HG03571 (cell line): ENCODE measurements around the gene A3GALT2.
"Not testable (repeated sequence)": the region's sequence is repeated elsewhere in the genome, so short reads cannot be mapped to it uniquely, and the experiment has no call there.

Experiments
- ATAC-seq: cut with Tn5 transposase; IDR thresholded peaks from one replicate; pipeline ENCODE4 v1.9.1; 2021; ENCODE audit not compliant: unreplicated experiment

Gene A3GALT2

DNA sequence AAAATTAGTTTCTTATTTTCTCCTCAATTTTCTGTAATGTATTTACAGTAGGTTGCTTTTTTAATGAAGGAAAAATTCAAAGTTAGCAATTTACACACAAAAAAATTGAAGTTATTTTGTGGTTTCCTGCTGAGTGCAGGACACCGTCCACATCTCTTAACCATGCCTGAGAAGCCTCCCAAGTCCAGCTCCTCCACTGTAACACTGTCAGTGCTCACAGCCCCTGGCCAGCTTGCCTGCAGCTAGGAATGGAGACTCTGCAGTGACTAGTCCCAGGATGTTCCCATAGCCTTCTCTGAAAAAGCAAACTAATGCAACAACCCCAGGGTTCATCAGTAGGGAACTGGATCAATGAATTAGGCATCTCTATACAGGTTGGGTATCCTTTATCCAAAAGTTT lies 3.5 kb downstream of the A3GALT2 start:
- ATAC-seq, result no peak

DNA sequence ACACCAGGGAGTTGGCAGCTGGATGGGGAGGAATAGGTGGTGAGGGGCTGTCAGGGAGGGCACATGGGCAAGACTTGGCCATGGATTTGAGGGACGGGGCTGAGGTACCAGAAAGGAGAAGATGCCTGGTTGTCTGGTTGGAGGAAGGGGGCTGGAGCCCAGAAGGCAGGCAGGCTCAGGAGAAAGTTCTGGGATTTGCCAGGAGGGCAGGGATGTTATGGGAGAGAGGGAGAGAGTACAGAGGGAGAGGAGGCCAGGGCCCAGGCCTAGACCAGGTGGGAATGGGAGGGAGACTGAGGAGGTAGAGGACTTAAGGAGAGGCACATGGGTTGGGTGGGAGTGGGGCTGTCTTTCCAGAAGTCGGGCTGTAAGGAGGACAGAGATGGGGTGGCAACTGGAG lies 4.3 kb downstream of the A3GALT2 start:
- no peak for ATAC-seq

DNA sequence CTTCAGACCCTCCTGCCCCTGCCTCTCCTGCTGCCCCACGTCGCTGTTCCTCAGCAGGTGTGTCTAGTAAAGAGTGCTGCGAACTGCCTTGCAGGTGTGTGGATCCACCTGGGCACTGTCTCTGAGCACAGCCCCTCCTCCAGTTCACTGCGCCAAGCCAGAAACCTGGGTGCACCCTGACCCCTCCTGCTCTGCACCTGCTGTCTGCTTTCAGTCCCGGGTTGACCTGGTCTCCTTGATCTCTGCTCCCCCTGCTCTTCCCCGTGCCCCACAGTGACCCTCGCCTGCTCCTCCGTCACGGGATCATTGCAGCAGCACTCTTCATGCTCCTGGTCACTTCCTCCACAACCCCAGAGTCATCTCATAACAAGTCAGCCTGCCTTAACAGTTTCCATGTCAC lies 6.5 kb downstream of the A3GALT2 start:
- no peak for ATAC-seq

DNA sequence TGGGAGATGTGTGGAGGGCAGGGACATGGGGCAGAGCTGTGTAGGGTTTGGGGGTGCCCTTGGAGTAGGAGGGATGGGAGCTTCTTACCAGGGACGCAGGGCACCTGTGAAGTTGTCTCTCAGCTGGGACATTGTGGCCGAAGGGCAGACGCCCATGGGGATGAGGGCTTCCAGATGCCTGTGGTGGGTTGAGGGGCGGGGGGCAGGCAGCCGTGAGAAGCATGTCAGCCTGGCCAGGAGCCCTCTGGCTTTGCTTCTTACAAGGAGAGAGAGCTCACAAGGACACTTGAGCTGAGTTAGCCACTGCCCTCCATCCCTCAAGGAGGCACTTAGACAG lies 8.5 kb downstream of the A3GALT2 start:
- ATAC-seq, result no peak

DNA sequence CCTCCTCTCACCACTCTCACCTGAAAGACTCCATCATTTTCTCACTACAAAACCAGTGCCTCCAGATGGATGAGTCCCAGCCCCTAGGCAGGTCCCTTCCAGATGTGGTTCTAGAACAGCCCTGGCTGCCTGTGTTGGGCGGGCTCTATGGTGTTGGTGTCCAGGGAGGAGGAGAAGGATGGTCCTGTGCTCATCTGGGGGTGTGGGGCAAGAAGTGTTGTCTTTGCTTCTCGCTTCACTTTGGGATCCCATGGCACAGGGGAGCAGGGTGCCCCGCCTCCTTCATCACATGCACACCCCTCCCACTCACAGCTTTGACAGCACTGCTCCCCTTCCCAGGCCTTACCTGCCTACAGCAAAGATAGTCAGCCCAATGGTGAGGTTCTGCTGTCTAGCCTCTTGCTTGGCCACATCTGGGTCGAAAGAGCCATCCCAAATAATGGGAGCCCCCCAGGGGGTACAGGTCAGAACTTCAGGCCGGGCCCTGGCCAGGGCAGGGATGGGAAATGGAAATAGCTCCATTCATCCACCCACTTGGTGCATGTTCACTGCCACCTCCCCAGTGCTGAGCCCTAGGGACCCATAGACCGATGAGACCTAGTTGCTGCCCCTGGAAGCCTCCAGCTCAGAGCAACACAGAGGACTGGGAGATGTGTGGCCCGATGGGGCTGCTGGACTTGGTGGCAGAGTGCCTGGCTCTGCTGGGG lies 9.0 kb downstream of the A3GALT2 start:
- ATAC-seq, result no peak

DNA sequence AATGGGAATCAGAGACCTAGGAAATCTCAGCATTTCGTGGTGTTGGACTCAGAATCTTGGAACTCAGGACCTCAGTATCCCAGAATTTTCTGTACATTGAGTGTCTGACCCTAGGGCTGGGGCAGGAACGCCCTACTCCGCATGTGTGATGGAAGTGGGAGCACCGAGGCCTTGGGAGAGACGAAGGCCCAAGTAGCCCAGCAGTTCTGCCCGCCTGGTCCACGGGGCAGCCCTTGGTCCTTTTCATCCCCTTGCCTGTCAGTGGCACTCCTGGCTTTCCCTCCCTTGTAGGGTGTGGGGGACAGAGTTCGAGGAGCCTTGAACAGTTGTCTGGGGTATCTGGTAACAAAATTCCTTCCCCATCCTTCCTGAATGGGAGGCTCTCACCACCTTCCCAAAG lies 10.2 kb downstream of the A3GALT2 start:
- ATAC-seq, result no peak

DNA sequence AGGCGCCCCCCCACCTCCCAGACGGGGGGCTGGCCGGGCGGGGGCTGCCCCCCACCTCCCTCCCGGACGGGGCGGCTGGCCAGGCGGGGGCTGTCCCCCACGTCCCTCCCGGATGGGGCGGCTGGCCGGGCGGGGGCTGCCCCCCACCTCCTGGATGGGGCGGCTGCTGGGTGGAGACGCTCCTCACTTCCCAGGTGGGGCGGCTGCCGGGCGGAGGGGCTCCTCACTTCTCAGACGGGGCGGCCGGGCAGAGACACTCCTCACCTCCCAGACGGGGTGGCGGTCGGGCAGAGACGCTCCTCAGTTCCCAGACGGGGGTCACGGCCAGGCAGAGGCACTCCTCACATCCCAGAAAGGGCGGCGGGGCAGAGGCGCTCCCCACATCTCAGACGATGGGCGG lies 11.5 kb downstream of the A3GALT2 start:
- ATAC-seq, result not testable (repeated sequence)

DNA sequence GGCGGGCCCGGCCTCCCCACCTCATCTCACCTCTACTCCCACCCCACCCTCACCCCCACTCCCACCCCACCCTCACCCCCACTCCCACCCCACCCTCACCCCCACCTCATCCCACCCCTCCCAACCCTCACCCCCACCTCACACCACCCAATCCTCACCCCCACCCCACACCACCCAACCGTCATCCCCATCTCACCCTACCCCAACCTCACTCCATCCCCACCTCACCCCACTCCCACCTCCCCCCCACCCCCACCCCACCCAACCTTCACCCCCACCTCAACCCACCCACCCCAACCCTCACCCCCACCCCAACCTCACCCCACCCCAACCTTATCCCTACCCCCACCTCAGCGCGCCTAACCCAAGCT lies 13.4 kb downstream of the A3GALT2 start:
- ATAC-seq, result no peak

DNA sequence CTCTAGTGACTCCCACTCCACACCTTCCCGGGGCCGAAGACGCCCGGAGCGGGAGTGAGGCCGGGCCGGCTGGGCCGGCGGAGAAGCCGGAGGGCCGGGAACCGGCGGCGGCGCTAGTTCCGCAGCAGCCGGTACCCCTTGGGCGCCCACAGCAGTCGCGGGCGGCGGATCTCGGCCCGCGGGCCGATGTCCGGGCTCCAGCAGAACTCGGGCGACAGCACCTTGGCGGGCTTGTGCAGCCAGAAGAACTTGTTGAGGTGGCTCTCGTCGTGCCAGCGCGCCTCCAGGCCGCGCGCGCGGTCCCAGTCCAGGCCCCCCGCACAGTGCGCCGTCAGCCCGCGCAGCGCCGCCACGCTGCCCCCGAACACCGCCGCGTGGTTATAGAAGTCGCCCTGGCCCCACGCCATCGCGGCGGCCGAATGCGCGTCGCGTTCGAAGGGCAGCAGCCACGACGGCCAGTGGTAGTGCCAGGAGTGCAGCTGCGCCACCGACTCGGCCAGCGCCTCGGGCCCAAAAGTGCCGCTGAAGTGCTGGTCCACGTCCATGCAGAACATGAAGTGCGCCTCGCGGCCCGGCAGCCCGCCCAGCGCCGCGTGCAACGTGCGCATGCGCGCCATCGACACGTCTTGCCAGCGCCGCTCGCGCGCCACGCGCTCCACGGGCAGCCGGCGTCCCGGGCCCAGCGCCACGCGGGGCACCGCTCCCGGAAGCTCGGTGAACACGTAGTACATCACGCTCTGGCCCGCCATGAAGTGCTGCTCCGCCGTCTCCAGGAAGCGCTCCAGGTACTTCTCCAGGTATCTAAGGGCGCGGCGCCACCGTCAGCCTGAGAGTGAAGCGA lies 14.0 kb downstream of the A3GALT2 start:
- no peak for ATAC-seq

DNA sequence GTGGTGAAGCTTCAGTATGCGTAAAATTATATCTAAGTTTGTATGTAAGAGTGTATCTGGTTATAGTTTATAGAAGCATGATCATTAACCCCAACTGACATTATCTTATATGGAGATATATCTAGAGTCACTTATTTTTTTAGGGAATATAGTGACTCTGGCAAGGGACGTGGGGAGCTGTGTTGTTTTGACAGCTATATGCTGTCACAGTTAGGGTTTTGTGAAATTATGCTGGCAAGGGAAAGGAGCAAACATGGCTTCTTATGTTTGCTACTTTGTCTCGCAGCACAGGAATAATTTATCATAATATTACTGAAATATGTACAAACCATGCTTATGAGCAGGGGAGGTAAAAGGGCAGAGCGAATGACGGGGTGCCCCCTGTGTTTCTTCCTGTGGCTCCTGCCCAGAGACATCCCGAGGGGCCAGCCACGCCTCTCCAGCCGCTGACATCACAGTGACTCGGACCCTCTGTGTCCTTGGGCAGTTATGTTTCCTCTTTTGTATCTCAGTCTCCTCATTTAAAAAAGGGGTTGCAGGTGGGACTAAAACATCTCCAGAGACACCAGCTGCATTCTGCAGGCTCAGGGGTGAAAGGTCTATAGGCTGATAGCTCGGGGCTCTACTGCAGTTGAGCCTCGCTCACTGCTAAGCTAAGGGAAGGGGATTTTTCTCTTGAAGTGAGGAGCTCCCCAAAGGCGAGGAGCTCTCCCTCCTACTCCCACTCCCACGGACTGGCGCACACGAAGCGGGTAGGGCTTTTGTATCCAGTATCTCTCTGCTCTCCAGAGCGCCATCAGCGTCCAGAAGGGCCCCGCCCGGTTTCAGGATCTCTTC lies 14.9 kb downstream of the A3GALT2 start:
- ATAC-seq, result no peak

DNA sequence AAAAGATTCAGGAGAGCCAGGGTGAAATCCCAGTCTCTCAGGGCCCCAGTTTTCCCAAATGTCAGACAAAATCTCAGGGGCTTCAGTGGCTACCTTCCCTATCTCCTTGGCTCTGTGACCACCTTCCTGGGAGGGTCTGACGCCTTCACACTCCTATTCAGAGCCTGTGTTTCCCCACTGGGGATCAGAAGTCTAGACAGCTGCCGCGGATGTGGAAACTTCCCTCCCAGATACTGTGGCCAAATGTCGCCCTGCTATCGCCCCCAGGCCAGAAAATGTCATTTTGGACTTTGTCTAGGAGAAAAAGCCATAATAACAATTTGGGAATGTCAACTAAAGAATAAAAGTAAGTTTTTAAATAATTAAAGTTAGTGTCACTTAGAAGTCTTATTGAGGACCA lies 15.9 kb downstream of the A3GALT2 start:
- ATAC-seq, result no peak

DNA sequence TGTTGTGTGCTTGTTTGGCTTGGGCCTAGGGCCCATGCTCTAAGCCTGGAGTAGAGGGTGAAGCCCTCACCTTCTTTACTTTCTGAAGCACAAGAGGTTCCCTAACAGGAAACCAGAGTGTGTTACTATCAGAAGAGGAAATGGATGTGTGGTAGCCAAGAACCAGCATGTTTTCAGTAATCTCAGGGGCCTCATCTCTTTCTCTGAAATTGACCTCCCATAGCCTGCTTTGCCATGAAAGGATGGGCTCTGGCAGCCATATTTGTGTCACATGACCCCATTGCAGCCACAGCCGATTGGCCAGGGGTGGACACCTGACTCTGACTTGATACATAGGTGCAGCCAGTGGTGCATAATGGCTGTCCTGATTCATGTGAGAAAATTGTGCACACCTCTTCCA lies 18.6 kb downstream of the A3GALT2 start:
- ATAC-seq, result no peak

DNA sequence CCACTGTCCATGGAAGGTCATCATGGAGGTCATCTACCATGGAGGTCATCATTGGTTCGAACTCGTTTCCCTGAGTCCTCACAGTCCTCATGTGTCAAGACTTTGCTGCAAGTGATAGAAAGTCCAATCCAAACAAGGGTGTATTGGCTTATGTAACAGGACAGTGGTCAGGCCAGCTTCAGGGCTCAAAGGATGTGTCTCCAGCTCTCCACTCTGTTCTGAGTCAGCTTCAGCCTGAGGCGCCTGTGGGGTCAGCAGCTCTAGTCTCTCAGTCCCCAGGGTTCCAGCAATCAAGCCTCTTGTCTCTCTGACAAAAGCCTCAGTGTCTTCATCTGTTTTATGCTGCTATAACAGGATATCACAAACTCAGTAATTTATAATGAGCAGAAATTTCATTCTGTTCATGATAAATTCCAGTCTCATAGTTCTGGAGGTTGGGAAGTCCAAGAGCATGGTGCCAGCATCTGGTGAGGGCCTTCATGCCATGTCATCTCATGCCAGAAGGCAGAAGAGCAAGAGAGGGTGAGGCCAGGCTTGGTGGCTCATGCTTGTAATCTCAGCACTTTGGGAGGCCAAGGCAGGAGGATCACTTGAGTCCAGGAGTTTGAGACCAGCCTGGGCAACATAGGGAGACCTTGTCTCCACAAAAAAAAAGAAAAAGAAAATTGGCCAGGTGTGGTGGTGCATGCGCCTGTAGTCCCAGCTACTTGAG lies 19.5 kb downstream of the A3GALT2 start:
- ATAC-seq, result no peak

DNA sequence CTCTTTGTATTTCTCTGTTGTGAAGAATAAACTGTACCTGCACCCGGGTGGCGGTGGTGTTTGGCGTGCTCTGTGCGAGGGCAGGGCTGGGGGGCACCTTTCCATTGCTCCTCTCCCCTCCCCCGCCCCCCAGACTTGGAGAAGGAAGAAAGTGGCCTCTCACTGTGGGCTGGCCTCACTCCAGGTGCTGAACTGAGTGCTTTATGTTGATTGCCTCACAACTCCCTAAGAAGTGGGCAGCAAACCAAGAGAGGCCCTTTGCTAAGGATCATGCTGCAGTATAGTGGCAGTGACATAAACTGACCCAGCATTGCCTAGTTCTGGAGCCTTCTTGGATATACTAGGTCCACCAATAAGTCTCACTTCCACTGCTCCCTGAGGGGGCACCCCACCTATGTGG lies 20.2 kb downstream of the A3GALT2 start:
- ATAC-seq, result no peak

DNA sequence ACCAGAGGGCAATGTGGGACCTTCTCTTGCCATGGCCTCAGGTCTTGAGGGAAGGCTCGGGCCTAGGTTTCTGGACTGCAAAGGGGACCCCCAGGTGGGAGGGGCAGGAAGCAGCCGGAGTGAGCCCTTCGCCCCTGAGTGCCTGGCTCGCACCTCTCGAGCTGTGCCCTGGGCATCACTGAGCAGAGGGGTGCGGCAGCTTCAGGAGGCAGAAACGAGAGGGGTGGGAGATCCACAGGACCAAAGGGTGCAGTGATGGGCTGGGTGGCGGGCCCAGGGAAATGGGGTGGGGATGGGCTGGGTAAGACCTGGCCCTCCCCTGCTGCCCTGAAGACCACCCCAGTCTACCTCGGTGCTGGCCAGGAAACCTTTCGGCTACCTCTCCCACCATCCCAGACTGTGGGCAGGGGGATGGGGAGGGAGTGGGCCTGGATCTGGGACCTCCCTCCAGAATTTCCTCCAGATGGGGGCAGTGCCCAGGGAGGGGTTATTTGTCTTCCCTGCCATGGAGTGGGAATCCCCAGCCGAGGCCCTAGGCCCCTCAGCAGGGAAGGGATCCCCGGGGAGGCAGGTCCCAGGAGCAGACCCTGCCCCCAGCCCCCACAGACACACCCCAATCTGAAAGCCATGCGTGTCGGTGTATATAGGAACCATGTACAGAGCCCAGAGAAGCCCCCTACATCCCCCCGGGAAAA lies 21.3 kb downstream of the A3GALT2 start:
- no peak for ATAC-seq

DNA sequence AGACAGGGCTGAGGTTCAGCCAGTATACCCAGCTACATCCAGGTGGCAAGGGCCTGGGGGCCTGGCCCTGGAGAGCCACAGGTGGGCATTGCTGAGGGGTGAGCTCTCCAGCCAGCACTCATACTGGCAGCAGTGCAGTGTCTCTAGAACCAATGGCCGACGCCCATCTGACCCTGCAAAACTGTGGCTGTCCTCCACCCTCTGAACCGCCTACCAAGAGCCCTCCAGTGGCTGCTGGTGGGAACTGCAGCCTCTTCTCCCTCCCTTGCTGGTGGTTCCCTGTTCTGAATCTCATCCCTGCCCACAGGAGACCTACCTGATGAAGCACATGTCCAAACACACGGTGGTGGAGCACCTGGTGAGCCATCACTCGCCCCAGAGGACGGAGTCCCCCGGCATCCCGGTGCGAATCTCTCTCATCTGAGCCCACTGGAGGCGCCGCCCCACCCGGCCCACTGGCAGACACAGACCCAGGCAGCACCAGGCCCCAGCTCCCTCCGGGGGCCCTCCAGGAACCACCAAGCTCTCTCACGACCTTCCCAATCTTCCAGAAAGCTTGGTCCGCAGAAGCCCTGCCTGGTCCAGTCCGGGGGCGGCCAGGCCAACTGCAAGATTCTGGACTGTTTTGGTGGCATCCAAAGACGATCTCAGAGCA lies 22.1 kb downstream of the A3GALT2 start:
- ATAC-seq, result no peak

DNA sequence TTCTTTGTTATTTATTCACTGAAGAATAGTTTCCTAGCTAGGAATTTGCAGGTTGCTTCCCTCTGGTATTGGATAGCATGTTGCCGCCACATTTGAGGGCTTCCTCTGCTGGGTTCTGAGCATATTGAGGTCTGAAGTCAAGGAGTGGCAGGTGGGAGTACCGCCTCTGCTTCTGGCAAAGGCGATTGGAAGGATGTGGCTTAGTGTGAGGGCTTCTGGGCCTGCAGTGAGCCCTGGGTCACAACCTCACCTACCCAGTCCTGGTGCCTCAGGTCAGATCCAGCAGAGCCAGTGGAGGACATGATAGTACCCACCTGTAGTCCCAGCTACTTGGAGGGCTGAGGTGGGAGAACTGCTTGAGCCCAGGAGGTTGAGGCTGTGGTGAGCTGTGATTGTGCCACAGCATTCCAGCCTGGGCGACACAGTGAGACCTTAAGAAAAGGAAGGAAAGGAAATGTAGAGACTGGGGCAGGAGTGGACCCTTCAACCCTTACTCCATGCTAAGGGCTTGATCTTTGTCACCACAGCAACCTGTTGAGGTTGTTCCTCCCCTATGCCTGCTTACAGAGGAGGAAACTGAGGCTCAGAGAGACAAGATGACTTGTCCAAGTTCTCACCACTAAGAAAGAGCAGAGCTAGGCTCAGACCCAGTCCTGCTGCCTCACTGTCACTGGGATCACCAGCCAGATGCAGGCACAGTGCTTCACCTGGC lies 22.8 kb downstream of the A3GALT2 start:
- no peak for ATAC-seq

DNA sequence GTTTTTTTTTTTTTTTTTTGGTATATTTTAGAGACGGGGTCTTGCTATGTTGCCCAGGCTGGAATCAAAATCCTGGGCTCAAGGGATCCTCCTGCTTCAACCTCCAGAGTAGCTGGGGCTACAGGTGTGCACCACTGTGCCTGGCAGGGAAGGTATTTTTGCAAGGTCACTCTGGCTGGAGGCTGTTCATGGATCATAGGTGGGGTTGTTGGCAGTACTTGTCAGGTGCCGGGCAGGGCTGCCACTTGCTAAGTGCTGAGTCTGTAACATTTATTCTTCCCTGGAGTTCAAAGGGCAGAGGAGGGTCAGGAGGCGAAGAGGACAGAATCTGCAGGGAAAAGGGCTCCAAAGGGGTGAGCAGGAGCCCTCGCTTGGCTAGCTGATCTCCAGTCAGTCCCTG lies 24.1 kb downstream of the A3GALT2 start:
- ATAC-seq, result no peak

DNA sequence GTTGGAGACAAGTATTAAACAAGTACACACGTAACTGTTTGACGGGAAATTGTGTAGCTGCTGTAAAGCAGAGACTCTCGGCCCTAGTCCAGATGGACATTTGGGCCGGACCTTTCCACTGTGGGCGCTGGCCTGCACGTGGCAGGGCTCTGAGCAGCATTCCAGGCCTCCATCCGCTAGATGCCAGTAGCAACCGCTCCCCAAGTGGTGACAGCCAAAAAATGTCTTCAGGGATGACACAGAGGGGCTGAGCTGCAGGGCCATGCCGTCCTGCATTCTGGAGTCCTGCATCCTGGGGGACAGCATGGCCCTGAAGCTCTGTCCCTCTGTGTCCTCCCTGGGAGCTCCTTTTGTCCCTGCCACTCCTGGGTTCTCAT lies 24.8 kb downstream of the A3GALT2 start:
- no peak for ATAC-seq
